Measurements from ENCODE around the gene DEPDC4. TPM values are rescaled to one million over a fixed set of nuclear protein-coding genes. Genes with fewer than 3 reads are reported as not detected.
A peak's percentile ranks its signal among the peaks of the same experiment; 100 is the strongest.
"Not testable (repeated sequence)": the region's sequence is repeated elsewhere in the genome, so short reads cannot be mapped to it uniquely, and the experiment has no call there.

The DEPDC4 gene
- 2.0 and 2.9 TPM in 2 replicates for total RNA-seq (2014; rRNA removed)
- 0.27 TPM for polyA plus RNA-seq (2012)

DNA sequence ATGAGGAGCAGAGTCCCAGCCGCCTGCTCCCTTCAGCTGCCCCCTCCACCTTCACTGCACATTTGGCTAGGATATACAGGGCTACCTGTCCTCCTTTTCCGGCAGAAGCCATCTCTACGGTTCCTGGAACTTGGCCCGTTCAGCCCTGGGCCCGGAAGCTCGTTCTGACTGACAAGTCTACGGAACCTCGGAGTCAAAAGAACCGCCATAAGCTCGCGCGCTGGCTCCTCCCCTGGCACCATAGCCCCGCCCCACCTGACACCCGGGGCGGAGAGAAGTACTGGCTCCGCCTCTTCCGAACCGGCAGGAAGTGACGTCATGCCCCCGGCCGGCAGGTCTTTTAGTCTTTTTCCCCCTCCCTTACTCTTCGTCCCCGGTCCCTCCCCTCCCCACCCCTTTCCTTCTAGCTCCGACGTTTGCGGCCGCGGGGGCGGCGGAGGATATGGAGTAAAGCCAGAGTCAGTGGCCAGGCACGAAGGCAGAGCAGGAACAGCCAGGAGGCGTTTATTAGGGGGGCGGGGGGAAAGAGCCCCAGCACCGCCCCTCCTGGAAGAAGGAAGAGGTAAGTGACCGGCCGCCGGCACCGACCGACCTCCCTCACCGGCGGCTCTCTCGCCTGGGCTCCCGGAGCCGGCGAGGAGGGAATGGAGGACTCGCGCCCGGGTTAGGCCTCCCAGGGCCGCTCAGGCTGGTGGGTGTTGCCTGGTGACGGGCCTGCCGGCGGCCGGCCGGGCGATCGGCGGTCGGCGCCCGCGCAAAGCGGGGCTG lies at the start of gene DEPDC4, which contains the start of gene SCYL2:
Gene DEPDC4 (minus strand): TSS at position 245 of the 768 bp plus-strand sequence. CDS start 3 bp downstream, at position 242.
Gene SCYL2 (plus strand): TSS at position 343 of the 768 bp plus-strand sequence. CDS start 15,794 bp downstream, outside the sequence.
- peak; percentile 95 for DNase-seq (ENCODE audit: low read depth)

DNA sequence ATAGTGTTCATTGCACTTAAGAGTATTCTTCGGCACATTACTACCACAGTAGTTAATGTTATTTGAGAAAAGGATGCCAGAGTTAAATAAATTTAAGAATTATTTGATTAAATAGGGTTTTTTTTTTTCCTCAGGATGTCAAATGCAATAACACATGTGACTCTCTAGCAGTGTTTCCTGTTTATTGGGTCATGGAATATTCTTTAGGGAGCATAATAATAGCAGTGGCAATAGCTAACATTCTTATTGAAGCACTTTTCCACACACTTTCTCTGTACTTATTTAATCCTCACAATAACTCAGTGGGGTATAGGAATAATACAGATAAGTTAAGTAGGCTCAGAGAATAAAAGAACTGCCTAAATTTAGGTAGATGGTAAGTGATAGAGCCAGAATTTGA lies 44.4 kb upstream of the DEPDC4 start:
- DNase-seq (ENCODE audit: low read depth) = no peak

DNA sequence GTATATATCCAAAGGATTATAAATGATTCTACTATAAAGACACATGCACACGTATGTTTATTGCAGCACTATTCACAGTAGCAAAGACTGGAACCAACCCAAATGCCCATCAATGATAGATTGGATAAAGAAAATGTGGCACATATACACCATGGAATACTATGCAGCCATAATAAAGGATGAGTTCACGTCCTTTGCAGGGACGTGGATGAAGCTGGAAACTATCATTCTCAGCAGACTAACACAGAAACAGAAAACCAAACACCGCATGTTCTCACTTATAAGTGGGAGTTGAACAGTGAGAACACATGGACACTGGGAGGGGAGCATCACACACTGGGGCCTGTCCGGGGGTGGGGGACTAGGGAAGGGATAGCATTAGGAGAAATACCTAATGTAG lies 41.3 kb upstream of the DEPDC4 start:
- not testable (repeated sequence) for DNase-seq (ENCODE audit: low read depth)

DNA sequence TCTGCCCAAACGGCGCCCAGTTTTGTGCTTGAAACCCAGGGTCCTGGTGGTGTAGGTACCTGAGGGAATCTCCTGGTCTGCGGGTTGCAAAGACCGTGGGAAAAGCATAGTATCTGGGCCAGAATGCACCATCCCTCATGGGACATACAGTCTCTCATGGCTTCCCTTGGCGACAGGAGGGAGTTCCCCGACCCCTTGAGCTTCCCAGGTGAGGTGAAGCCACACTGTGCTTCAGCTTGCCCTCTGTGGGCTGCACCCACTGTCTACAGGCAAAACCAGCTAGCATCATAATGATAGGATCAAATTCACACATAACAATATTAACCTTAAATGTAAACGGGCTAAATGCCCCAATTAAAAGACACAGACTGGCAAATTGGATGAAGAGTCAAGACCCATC lies 37.5 kb upstream of the DEPDC4 start:
- not testable (repeated sequence) for DNase-seq (ENCODE audit: low read depth)

DNA sequence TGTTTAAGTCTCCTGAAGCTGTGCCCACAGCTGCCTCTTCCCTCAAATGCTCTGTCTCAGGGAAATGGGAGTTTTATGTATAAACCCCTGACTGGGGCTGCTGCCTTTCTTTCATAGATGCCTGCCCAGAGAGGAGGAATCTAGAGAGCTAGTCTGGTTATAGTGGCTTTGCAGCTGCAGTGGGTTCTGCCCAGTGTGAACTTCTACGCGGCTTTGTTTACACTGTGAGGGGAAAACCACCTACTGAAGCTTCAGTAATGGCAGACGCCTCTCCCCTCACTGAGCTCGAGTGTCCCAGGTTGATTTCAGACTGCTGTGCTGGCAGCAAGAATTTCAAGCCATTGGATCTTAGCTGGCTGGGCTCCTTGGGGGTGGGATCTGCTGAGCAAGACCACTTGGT lies 37.0 kb upstream of the DEPDC4 start:
- DNase-seq (ENCODE audit: low read depth) = no peak

DNA sequence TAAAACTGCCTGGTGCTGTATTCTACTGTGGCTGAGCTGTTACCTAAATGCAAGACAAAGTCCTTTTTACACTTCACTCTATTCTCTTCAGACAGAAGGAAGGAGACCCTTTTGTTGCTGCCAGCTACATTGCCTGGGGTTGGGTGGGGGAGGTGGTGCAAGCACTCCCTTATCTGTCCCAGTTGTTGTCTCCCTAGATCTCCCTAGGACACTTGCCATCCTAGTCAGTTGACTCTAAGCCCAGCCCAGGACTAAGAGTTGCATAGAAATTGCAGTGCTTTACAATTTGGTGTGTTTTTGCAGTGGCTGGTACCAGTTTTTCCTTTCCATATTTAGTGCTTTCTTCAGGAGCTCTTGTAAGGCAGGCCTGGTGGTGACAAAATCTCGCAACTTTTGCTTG lies 35.2 kb upstream of the DEPDC4 start:
- no peak for DNase-seq (ENCODE audit: low read depth)

DNA sequence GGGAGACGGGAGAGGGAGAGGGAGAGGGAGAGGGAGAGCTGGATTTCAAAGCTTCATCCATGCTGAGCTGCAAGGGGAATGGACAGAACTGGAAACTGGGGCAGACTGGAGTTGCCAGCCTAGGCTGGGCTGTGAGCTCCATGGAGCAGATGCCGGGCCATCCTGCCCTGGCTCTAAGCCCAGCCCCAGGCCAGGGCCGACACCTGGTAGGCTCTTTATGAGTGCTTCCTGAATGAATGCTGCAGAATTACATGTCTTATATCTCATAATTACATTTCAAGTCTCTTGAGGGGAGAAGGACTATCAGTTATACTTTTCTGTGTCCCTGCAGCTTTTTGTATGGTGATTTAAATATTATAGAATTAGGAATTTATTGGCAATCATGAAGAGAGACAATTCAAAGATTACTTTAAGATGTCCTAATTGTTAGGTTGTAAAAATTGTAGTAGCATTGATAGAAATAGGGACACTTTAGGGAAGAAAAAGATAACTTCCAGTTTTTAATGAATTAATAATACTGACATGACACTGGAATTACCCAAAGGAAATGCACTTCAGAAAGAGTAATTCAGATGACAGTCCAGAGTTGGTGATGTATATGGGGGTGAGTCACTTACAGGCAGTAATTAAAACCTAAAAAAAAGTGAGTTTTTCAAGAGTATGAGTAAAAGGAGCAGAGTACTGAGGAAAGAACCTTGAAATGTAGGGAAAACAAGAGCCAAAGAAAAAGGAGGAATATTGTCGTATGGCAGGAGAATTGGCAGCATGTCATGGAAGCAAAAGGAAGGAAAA lies 29.1 kb upstream of the DEPDC4 start:
- DNase-seq (ENCODE audit: low read depth) = peak; percentile 14

DNA sequence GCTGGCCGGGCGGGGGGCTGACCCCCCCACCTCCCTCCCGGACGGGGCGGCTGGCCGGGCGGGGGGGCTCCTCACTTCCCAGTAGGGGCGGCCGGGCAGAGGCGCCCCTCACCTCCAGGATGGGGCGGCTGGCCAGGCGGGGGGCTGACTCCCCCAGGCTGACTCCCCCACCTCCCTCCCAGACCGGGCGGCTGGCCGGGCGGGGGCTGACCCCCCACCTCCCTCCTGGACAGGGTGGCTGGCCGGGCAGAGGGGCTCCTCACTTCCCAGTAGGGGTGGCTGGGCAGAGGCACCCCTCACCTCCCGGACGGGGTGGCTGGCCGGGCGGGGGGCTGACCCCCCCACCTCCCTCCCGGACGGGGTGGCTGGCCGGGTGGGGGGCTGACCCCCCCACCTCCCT lies 27.5 kb upstream of the DEPDC4 start:
- DNase-seq (ENCODE audit: low read depth) = not testable (repeated sequence)

DNA sequence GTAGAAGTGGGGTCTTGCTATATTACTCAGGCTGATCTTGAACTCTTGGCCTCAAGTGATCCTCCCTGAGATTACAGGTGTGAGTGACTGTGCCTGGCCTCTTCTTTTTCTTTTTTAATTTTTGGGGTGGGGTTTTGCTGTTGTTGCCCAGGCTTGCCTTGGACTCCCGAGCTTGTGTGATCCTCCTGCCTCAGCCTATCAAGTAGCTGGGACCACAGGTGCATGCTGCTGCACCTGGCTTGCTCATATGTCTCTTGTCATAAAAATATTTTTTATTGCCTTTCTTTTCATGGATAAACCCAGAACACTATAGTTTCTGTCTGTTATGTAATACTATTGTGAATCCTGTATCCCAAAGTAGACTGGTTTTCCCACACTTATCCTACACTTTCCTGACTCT lies 26.1 kb upstream of the DEPDC4 start:
- no peak for DNase-seq (ENCODE audit: low read depth)

DNA sequence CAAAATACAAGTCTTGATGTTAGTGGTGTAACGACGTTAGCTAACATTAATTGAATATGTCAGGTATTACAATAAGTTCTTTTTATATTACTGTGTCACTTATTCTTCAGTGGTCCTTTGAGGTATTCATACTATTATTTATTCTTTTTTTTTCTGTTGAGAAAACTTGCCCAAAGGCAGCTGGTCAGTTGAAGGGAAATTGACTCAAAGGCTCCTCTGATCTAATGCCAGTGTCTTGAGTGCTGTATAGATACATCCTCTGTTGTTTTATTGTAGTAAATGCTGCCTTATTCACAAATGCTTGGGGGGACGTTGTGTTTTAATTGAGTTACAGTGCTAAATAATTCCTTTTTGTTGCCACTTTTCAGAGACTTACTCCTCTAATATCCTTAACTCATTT lies 23.1 kb upstream of the DEPDC4 start:
- DNase-seq (ENCODE audit: low read depth) = no peak

DNA sequence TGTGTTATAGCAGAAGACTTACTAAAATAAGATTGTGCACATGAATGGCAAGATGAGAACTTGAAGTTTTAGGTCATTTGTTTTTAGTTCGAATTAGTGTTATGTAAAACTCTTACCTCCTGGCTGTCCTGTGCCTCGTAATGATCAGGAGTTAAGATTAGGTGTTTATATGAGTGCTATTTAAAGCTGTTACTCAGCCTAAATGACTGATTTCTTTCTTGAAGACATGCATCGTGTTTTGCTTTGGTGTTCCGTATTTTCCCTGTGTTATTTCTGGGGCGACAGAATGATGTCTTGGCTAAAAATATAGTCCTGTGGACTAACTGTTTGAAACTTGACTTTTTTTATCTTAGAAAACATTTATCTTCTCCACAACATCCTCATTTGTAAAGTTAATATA lies 22.2 kb upstream of the DEPDC4 start:
- no peak for DNase-seq (ENCODE audit: low read depth)

DNA sequence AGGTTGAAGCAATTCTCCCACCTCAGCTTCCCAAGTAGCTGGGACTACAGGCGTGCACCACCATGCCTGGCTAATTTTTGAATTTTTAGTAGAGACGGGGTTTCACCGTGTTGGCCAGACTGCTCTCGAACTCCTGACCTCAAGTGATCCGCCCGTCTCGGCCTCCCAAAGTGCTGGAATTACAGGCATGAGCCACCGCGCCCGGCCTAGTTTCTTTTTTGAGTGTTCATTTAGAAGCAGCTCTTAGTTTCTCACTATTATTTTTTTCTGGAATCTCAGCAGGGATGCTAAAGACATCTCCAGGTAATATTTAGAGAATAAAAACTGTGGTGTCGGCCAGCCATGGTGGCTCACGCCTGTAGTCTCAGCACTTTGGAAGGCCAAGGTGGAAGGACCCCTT lies 17.7 kb upstream of the DEPDC4 start:
- DNase-seq (ENCODE audit: low read depth) = not testable (repeated sequence)

DNA sequence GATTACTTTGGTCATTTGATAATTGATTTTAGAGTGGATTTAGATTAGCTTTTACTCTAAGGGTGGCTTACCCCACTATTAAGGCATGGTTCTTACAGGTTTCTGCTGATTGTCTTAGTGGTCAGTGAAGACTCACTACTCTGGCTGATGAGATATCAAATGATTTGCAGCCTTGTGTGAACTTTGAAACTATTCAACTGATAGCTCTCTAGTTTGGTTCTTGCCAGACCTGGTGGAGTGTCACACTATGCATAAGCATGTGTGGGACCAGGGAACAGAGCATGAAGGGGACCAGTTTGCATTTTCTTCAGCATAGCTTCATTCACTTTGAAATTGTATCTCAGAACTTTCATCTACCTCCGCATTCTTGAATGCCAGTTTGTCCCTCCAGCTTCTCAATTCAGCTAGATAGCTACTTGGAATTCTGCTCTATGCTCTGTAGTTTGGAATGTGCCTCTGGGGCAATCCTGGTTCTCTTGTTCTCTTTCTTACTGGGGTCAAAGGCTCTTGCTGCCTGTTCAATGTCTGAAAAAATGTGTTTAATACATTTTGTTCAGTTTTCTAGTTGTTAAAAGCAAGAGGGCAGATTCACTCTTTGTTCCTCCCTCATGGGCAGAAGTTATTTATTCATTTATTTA lies 12.8 kb upstream of the DEPDC4 start:
- no peak for DNase-seq (ENCODE audit: low read depth)

DNA sequence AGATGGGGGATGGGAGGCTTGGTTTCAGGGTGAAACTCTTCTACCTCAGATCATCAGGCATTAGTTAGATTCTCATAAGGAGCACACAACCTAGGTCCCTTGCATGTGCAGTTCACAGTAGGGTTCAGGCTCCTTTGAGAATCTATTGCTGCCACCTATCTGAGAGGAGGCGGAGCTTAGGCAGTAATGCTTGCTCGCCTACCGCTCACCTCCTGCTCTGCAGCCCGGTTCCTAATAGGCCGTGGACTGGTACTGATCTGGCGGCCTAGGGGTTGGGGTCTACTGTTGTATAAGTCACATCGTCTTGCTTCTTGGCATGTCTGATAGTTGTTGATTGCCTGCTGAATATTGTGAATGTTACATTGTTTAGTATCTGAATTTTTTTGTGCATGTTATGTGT lies 12.3 kb upstream of the DEPDC4 start:
- DNase-seq (ENCODE audit: low read depth) = no peak

DNA sequence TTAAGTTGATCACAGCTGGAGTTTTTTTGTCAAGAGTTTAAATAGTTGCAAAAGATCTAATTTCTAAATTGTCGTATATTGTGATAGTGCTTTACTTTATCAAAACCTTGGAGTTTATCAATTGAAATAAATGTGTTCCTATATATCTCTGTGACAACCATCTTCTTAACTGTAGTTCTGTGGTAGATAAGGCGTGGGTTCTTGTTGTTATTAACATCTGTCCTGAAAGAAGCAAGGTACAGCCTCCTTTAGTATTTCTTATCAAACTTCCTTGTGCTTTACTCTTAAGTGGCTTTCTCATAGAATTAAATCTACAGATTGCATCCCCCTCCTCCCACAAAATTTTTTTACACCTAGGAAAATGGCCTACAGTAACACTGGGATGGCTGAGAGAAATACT lies 7.4 kb upstream of the DEPDC4 start:
- no peak for DNase-seq (ENCODE audit: low read depth)

DNA sequence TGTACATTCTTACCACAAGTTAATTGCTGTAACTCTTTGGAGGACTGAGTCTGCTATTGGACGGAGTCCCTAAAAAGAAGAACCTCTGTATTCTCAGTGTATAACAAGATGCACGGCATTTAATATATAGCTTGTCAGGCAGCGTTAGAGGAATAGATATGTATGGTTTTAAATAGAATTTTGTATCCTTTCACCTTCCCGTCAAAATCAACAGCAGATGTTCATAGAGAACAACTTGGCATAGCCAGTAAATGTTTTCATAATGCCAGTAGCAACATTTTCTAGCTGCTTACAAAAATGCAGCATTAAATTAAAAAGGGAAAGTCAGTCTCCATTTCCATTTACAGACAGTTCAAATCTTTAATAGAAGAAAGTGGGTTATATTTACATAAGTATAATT lies 6.9 kb upstream of the DEPDC4 start:
- no peak for DNase-seq (ENCODE audit: low read depth)

DNA sequence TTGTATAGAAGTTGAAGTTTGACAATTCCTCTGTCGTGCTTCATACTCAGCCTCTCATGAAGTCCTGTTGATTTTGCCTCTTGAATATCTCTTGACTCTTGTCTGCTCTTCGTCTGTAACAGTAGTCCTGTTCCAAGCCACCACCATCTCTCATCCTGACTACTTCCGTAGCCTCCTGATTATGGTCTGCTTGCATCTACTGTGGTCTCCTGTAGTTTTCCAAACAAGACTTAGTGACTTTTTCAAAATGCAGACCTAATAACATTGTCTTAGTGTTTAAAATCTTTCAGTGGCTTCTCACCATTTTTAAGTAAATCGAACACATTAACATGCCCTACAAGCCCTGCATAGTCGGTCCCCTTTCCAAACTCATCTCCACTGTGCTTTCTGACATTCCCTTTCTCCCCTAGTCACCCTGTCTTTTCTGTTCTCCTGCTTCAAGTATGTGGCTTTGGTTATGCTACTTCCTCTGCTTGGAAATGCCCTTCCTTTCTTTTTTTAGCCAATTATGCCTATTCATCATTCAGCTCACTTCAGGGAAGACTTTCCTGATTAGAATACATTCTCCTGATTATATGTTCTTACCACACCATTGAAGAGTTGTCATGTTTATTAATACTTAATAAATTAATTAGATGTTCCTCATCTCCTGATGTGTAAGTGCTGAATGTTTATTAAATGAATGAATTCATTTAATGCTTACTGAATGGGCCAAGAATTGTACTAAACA lies 2.1 kb upstream of the DEPDC4 start:
- no peak for DNase-seq (ENCODE audit: low read depth)

DNA sequence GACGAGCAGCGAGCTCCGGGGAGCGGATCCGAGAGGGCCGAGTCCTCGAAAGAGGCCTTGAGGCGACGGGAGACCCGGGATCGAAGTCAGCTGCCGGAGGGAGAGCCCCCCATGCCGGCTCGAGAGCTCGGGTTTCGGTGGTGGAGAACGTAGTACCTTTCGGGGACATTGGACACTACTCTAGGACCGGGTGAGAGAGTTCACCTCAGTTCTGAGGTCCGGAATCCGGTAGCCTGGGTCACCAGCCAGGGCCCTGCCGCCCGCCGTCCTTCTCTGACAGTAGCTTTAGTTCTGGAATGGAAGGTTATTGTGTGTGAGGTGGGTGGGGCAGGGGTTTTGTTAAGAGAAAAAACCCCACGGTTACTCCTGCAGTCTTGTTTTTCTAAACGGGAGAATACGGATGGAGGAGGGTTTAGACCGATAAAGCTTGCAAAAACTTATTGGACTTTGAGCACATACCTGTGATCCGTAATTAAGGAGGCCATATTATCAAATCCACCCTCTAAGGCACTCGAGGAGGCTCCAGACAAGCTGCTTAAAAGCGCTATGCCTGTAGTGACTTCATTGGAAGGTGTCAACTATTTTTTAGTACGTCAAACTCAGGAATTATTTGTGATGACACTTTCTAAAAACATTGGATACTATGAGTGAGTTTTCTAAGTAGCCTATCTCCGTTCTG lies 863 bp upstream of the DEPDC4 start:
- peak; percentile 19 for DNase-seq (ENCODE audit: low read depth)

DNA sequence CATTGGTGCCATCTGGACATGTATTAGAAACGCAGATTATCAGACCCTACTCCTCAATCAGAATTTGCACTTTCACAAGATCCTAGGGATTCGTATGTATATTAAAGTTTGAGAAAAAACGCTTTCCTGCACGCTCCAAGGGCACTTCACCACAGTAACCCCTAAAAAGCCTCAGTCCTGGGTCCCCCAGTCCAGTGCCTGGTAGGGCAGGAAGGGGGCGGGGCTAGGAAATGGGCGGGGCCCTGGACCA lies 369 bp downstream of the DEPDC4 start:
- DNase-seq (ENCODE audit: low read depth) = no peak

DNA sequence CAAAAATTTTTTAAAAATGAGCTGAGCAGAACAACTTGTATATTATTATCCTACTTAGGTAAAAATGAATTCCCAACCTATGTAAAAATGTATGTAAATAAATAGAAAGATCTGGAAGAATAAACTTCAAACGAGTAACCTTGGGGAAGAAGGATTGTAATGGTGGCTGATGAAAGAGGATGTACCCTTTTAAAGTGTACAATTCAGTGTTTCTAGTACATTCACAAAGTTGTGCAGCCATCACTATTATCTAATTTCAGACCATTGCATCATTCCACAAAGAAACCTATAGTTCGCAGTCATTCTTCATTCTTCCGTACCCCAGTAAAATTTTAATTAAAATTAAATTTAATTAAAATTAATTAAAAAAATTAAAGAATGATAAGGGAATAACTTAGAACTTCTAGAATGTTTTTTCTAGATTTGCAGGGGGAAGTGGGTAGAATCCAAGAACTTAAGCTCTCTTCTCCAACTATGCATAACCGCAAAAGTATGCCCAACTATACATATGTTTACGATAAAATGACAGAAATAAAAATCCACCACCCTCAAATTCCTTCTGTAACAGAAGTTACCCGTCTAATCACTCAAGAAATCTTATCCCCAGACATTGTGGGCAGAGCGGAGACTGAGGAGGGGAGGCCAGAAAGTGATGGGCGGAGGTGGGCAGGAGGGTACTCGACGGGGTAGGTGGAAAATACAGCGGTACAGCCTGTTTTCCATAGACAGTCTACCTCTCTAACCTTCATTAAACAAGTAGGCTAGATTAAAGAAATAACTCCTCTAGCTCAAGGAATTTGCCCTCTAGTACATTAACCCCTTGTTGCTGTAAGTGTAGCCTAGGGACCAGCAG lies 921 bp downstream of the DEPDC4 start:
- no peak for DNase-seq (ENCODE audit: low read depth)

Data from LHCN-M2 (cell line).